Endothelial cell of umbilical vein (primary cell): ENCODE results near the gene ROCK2.

Experiments used
- CTCF ChIP-seq, 2 donors: IDR thresholded peaks; 1 replicate in 1 of 2; 2 replicates in 1 of 2; pipeline ENCODE4 v1.5.1; 2011; ENCODE audit warnings: low read length in 2 of 2, mild to moderate bottlenecking in 2 of 2, moderate library complexity in 2 of 2, control low read depth in 1 of 2, inconsistent platforms in 1 of 2, low read depth in 1 of 2; ENCODE audit not compliant: insufficient read depth in 1 of 2; ENCODE audit errors: extremely low read depth in 1 of 2
- JUN ChIP-seq: IDR thresholded peaks from 2 replicates; pipeline ENCODE4 v1.6.1; 2011; ENCODE audit warnings: borderline replicate concordance, low read depth; ENCODE audit not compliant: insufficient read length, insufficient read depth
- MAX ChIP-seq: IDR thresholded peaks from 2 replicates; pipeline ENCODE4 v1.6.1; 2011; ENCODE audit not compliant: insufficient read depth, insufficient read length
- MYC ChIP-seq: IDR thresholded peaks from one replicate; pipeline ENCODE4 v1.6.1; 2011; ENCODE audit warnings: mild to moderate bottlenecking, low read depth, low read length
- POLR2A ChIP-seq: IDR thresholded peaks from 2 replicates; pipeline ENCODE4 v1.6.1; 2012; ENCODE audit warnings: low read depth, mild to moderate bottlenecking, control low read depth, low read length

- TF ChIP-seq CTCF (IDR thresholded peaks at IDR 0.05; ENCODE audit: extremely low read depth in 1 of 2, insufficient read depth in 1 of 2, low read depth in 1 of 2, low read length in 2 of 2) (no peak), MYC (no peak), POLR2A (no peak), MAX (no peak), JUN (no peak)
These were observed 31.2 kb upstream of the ROCK2 start for GRCh38 chr2:11375689-11376027.
